SK-N-SH treated with all-trans-retinoic acid at 6 μM for 48 hours (cell line): ENCODE measurements around the gene OTOG.
"Not testable (repeated sequence)": the region's sequence is repeated elsewhere in the genome, so short reads cannot be mapped to it uniquely, and the experiment has no call there.

Source experiments
- ATAC-seq: fragments of 200-7000 bp; cut with Tn5 transposase; 3 replicates; pipeline ENCODE4 v1.9.1; 2020; ENCODE audit warnings: mild to moderate bottlenecking, moderate library complexity
- ARNTL ChIP-seq: fragments of 450-650 bp; formaldehyde crosslinking; IDR thresholded peaks from 2 replicates; pipeline ENCODE4 v1.5.0; 2020; ENCODE audit warnings: low read depth, mild to moderate bottlenecking, moderate library complexity, borderline replicate concordance
- BACH2 ChIP-seq: fragments of 250-450 bp; sonication (Bioruptor Pico); IDR thresholded peaks from 2 replicates; pipeline ENCODE4 v1.9.0; 2021; ENCODE audit warnings: mild to moderate bottlenecking, borderline replicate concordance
- CSDC2 ChIP-seq: fragments of 250-450 bp; sonication (Bioruptor Pico); IDR thresholded peaks from 2 replicates; pipeline ENCODE4 v1.5.0; 2020; ENCODE audit warnings: mild to moderate bottlenecking, moderate library complexity
- ESRRG ChIP-seq: fragments of 250-450 bp; sonication (Bioruptor Pico); IDR thresholded peaks from 2 replicates; pipeline ENCODE4 v1.6.1; 2021; ENCODE audit warnings: mild to moderate bottlenecking
- GLIS3 ChIP-seq: fragments of 250-450 bp; sonication (Bioruptor Pico); IDR thresholded peaks from 2 replicates; pipeline ENCODE4 v1.5.0; 2020; ENCODE audit warnings: mild to moderate bottlenecking, moderate library complexity
- ISL1 ChIP-seq: fragments of 250-450 bp; sonication (Bioruptor Pico); IDR thresholded peaks from 2 replicates; pipeline ENCODE4 v2.1.2; 2022; ENCODE audit warnings: mild to moderate bottlenecking, moderate library complexity
- OSR1 ChIP-seq: fragments of 250-450 bp; sonication (Bioruptor Pico); IDR thresholded peaks from 2 replicates; pipeline ENCODE4 v1.8.0; 2022; ENCODE audit warnings: moderate library complexity, mild to moderate bottlenecking, inconsistent platforms
- PPARA ChIP-seq: fragments of 250-450 bp; sonication (Bioruptor Pico); IDR thresholded peaks from 2 replicates; pipeline ENCODE4 v1.5.0; 2020; ENCODE audit warnings: mild to moderate bottlenecking, borderline replicate concordance
- RARB ChIP-seq: fragments of 250-450 bp; sonication (Bioruptor Pico); IDR thresholded peaks from 2 replicates; pipeline ENCODE4 v1.8.0; 2021; ENCODE audit warnings: mild to moderate bottlenecking, moderate library complexity
- SNAI2 ChIP-seq: fragments of 250-450 bp; sonication (Bioruptor Pico); IDR thresholded peaks from 2 replicates; pipeline ENCODE4 v1.5.0; 2020; ENCODE audit warnings: mild to moderate bottlenecking, moderate library complexity
- TCF4 ChIP-seq: fragments of 250-450 bp; sonication (Bioruptor Pico); IDR thresholded peaks from 2 replicates; pipeline ENCODE4 v1.8.0; 2021; ENCODE audit warnings: mild to moderate bottlenecking, moderate library complexity, borderline replicate concordance
- ZC3H10 ChIP-seq: fragments of 250-450 bp; sonication (Bioruptor Pico); IDR thresholded peaks from 2 replicates; pipeline ENCODE4 v1.5.1; 2021; ENCODE audit warnings: mild to moderate bottlenecking, moderate library complexity
- ZFP3 ChIP-seq: fragments of 250-450 bp; sonication (Bioruptor Pico); IDR thresholded peaks from 2 replicates; pipeline ENCODE4 v1.5.0; 2020; ENCODE audit warnings: mild to moderate bottlenecking, moderate library complexity
- ZFP30 ChIP-seq: fragments of 450-650 bp; formaldehyde crosslinking; IDR thresholded peaks from 2 replicates; pipeline ENCODE4 v1.5.0; 2022; ENCODE audit warnings: mild to moderate bottlenecking, moderate library complexity
- ZNF565 ChIP-seq: fragments of 450-650 bp; formaldehyde crosslinking; conservative IDR thresholded peaks from 2 replicates; pipeline ENCODE4 v1.5.0; 2020; ENCODE audit warnings: low read depth, mild to moderate bottlenecking, moderate library complexity
- ZNF70 ChIP-seq: fragments of 450-650 bp; formaldehyde crosslinking; IDR thresholded peaks from 2 replicates; pipeline ENCODE4 v1.5.0; 2020; ENCODE audit warnings: mild to moderate bottlenecking, moderate library complexity
- ZNF8 ChIP-seq: fragments of 450-650 bp; formaldehyde crosslinking; IDR thresholded peaks from 2 replicates; pipeline ENCODE4 v1.5.0; 2020; ENCODE audit warnings: mild to moderate bottlenecking, moderate library complexity
- TF ChIP-seq, protein P1 (sequence below): fragments of 250-450 bp; sonication (Bioruptor Pico); IDR thresholded peaks from 2 replicates; pipeline ENCODE4 v1.5.1; 2020; ENCODE audit warnings: low read depth, mild to moderate bottlenecking, moderate library complexity
- TF ChIP-seq, protein P2 (sequence below): fragments of 250-450 bp; sonication (Bioruptor Pico); IDR thresholded peaks from 2 replicates; pipeline ENCODE4 v1.5.1; 2021; ENCODE audit warnings: mild to moderate bottlenecking, moderate library complexity
- TF ChIP-seq, protein P3 (sequence below): fragments of 250-450 bp; sonication (Bioruptor Pico); IDR thresholded peaks from 2 replicates; pipeline ENCODE4 v1.5.0; 2020; ENCODE audit warnings: mild to moderate bottlenecking, moderate library complexity
- TF ChIP-seq, protein P4 (sequence below): fragments of 250-450 bp; sonication (Bioruptor Pico); IDR thresholded peaks from 2 replicates; pipeline ENCODE4 v1.8.0; 2021; ENCODE audit warnings: low read depth, mild to moderate bottlenecking, moderate library complexity, borderline replicate concordance
- TF ChIP-seq, protein P5 (sequence below): fragments of 250-450 bp; sonication (Bioruptor Pico); IDR thresholded peaks from 2 replicates; pipeline ENCODE4 v1.8.0; 2020; ENCODE audit warnings: mild to moderate bottlenecking, moderate library complexity, borderline replicate concordance

Gene OTOG

DNA sequence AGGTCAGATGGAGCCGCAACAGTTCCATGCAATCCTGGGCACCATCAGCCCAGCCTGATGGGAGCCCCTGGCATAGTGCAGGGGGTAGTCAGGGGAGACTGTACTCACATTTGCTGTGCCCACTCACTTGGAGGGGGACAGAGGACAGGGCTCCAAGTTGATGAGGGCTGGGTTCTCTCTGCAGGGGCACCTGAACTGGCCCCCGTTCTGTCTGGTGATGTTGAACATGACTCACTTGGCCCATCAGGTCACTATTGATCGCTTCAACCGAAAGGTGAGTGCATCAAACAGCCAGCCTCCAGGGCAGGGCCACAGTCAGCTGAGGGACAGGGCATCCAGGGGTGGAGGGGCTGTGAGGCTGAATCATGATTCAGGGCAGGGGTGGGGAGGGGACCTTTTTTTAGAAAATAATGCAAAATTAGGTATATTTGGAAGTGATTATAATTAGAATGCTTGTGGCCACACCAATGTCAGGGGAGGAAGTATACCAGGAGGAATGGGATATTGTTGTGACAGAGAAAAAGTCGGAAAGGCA, 66.4 kb downstream of the OTOG start:
- no peak for TF ChIP-seq GLIS3
- TF ChIP-seq ZC3H10 (CRISPR knock-in tag) = no peak
- TF ChIP-seq, protein P1, sequence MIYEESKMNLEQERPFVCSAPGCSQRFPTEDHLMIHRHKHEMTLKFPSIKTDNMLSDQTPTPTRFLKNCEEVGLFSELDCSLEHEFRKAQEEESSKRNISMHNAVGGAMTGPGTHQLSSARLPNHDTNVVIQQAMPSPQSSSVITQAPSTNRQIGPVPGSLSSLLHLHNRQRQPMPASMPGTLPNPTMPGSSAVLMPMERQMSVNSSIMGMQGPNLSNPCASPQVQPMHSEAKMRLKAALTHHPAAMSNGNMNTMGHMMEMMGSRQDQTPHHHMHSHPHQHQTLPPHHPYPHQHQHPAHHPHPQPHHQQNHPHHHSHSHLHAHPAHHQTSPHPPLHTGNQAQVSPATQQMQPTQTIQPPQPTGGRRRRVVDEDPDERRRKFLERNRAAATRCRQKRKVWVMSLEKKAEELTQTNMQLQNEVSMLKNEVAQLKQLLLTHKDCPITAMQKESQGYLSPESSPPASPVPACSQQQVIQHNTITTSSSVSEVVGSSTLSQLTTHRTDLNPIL = no peak
- TF ChIP-seq CSDC2 (CRISPR knock-in tag) = no peak
- TF ChIP-seq OSR1 (CRISPR knock-in tag) = no peak
- TF ChIP-seq, protein P2, sequence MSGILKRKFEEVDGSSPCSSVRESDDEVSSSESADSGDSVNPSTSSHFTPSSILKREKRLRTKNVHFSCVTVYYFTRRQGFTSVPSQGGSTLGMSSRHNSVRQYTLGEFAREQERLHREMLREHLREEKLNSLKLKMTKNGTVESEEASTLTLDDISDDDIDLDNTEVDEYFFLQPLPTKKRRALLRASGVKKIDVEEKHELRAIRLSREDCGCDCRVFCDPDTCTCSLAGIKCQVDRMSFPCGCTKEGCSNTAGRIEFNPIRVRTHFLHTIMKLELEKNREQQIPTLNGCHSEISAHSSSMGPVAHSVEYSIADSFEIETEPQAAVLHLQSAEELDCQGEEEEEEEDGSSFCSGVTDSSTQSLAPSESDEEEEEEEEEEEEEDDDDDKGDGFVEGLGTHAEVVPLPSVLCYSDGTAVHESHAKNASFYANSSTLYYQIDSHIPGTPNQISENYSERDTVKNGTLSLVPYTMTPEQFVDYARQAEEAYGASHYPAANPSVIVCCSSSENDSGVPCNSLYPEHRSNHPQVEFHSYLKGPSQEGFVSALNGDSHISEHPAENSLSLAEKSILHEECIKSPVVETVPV (CRISPR knock-in tag) = no peak
- TF ChIP-seq PPARA (CRISPR knock-in tag) = no peak
- no peak for TF ChIP-seq ISL1 (CRISPR knock-in tag)
- TF ChIP-seq ZNF565 = no peak
- no peak for TF ChIP-seq ESRRG (CRISPR knock-in tag)
- TF ChIP-seq, protein P3, sequence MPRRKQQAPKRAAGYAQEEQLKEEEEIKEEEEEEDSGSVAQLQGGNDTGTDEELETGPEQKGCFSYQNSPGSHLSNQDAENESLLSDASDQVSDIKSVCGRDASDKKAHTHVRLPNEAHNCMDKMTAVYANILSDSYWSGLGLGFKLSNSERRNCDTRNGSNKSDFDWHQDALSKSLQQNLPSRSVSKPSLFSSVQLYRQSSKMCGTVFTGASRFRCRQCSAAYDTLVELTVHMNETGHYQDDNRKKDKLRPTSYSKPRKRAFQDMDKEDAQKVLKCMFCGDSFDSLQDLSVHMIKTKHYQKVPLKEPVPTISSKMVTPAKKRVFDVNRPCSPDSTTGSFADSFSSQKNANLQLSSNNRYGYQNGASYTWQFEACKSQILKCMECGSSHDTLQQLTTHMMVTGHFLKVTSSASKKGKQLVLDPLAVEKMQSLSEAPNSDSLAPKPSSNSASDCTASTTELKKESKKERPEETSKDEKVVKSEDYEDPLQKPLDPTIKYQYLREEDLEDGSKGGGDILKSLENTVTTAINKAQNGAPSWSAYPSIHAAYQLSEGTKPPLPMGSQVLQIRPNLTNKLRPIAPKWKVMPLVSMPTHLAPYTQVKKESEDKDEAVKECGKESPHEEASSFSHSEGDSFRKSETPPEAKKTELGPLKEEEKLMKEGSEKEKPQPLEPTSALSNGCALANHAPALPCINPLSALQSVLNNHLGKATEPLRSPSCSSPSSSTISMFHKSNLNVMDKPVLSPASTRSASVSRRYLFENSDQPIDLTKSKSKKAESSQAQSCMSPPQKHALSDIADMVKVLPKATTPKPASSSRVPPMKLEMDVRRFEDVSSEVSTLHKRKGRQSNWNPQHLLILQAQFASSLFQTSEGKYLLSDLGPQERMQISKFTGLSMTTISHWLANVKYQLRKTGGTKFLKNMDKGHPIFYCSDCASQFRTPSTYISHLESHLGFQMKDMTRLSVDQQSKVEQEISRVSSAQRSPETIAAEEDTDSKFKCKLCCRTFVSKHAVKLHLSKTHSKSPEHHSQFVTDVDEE = no peak
- no peak for TF ChIP-seq TCF4 (CRISPR knock-in tag)
- TF ChIP-seq SNAI2 (CRISPR knock-in tag) = no peak
- no peak for TF ChIP-seq ZNF8
- TF ChIP-seq ARNTL (CRISPR knock-in tag) = no peak
- TF ChIP-seq BACH2 (CRISPR knock-in tag) = no peak
- TF ChIP-seq, protein P4, sequence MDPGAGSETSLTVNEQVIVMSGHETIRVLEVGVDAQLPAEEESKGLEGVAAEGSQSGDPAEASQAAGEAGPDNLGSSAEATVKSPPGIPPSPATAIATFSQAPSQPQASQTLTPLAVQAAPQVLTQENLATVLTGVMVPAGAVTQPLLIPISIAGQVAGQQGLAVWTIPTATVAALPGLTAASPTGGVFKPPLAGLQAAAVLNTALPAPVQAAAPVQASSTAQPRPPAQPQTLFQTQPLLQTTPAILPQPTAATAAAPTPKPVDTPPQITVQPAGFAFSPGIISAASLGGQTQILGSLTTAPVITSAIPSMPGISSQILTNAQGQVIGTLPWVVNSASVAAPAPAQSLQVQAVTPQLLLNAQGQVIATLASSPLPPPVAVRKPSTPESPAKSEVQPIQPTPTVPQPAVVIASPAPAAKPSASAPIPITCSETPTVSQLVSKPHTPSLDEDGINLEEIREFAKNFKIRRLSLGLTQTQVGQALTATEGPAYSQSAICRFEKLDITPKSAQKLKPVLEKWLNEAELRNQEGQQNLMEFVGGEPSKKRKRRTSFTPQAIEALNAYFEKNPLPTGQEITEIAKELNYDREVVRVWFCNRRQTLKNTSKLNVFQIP (CRISPR knock-in tag) = no peak
- no peak for TF ChIP-seq ZNF70 (CRISPR knock-in tag)
- no peak for ATAC-seq

DNA sequence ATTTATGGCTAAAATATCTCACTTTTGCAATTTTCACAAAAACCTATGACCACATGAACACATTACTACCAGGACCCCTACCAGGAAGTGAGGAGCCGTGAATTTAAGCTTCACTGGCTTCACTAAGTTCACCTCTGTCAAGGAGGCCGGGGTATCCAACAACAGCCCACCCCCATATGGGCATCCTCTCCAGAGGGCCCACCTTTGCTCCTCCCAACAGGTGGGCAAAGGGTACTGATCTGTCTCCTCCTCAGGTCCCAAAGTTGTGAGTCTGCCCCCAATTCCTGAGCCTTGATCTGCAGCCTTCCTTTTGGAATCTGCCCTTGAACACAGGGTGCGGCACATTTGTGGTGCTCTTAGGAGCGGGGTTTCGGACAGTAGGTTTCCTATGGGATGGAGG, 66.9 kb downstream of the OTOG start:
- no peak for TF ChIP-seq ZFP30
- TF ChIP-seq RARB (CRISPR knock-in tag) = no peak
- TF ChIP-seq ZNF565 = no peak
- no peak for TF ChIP-seq ZNF70 (CRISPR knock-in tag)
- TF ChIP-seq TCF4 (CRISPR knock-in tag) = no peak
- no peak for TF ChIP-seq ZFP3 (CRISPR knock-in tag)
- TF ChIP-seq, protein P3 = no peak
- no peak for TF ChIP-seq ZNF8
- no peak for TF ChIP-seq BACH2 (CRISPR knock-in tag)
- TF ChIP-seq ZC3H10 (CRISPR knock-in tag) = no peak
- TF ChIP-seq, protein P2 (CRISPR knock-in tag) = no peak
- TF ChIP-seq CSDC2 (CRISPR knock-in tag) = no peak
- no peak for TF ChIP-seq ESRRG (CRISPR knock-in tag)
- no peak for TF ChIP-seq SNAI2 (CRISPR knock-in tag)
- TF ChIP-seq, protein P5, sequence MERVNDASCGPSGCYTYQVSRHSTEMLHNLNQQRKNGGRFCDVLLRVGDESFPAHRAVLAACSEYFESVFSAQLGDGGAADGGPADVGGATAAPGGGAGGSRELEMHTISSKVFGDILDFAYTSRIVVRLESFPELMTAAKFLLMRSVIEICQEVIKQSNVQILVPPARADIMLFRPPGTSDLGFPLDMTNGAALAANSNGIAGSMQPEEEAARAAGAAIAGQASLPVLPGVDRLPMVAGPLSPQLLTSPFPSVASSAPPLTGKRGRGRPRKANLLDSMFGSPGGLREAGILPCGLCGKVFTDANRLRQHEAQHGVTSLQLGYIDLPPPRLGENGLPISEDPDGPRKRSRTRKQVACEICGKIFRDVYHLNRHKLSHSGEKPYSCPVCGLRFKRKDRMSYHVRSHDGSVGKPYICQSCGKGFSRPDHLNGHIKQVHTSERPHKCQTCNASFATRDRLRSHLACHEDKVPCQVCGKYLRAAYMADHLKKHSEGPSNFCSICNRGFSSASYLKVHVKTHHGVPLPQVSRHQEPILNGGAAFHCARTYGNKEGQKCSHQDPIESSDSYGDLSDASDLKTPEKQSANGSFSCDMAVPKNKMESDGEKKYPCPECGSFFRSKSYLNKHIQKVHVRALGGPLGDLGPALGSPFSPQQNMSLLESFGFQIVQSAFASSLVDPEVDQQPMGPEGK = no peak
- TF ChIP-seq, protein P1 = no peak
- no peak for TF ChIP-seq ARNTL (CRISPR knock-in tag)
- no peak for TF ChIP-seq GLIS3

DNA sequence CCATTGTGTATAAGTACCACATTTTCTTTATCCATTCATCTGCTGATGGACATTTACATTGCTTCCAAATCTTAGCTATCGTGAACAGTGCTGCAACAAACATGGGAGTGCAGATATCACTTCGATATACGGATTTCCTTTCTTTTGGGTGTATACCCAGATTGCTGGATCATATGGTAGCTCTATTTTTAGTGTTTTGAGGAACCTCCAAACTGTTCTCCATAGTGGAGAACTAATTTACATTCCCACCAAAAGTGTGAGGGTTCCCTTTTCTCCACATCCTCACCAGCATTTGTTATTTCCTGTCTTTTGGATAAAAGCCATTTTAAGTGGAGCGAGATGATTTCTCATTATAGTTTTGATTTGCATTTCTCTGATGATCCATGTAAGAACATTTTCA, 75.7 kb downstream of the OTOG start:
- ATAC-seq = not testable (repeated sequence)

More for the DNA sequence above, 66.9 kb downstream of the OTOG start:
- ATAC-seq = no peak
